T-cell (primary cell): Measurements from ENCODE around the gene ESRRB. TPM values are rescaled to one million over a fixed set of nuclear protein-coding genes. Genes with fewer than 3 reads are reported as not detected.
"Not testable (repeated sequence)": the region's sequence is repeated elsewhere in the genome, so short reads cannot be mapped to it uniquely, and the experiment has no call there.

ENCODE experiments used
- ATAC-seq, 4 experiments: fragments of 200-7000 bp in 3 of 4; fragments of 150-1000 bp in 1 of 4; cut with Tn5 transposase; replicated peaks in 1 of 4; 1 replicate in 3 of 4; 2 replicates in 1 of 4; pipeline ENCODE4 v1.10.0; 2021; ENCODE audit warnings: moderate library complexity in 3 of 4, mild to moderate bottlenecking in 2 of 4, moderate number of reproducible peaks in 1 of 4
- CTCF ChIA-PET, 2 donors: fragments of 300-600 bp; sonication (Branson Sonifier 250); formaldehyde crosslinking; loops; one replicate each; lab custom pipeline; 2022; ENCODE audit warnings: antibody characterized with exemption in 2 of 2; lab: Charles Lee
- POLR2A ChIA-PET, 2 donors: fragments of 300-600 bp; sonication (Branson Sonifier 250); formaldehyde crosslinking; loops; one replicate each; lab custom pipeline; 2022; ENCODE audit warnings: antibody characterized with exemption in 2 of 2; lab: Charles Lee
- DNase-seq, 35 experiments: peaks; one replicate each; pipeline versions ENCODE4 v3.0.0 to v3.0.0-alpha.2; 2013 to 2023
- H3K27ac ChIP-seq: one replicate; pipeline ENCODE4 v1.5.1; 2013; ENCODE audit warnings: low read length
- H3K27me3 ChIP-seq, 2 experiments: replicated peaks in 1 of 2; 1 replicate in 1 of 2; 2 replicates in 1 of 2; pipeline versions ENCODE4 v1.6.1 to v1.7.0; 2013; ENCODE audit warnings: low read length in 1 of 2, mixed read lengths in 1 of 2; ENCODE audit not compliant: control insufficient read depth in 2 of 2, insufficient read depth in 2 of 2; ENCODE audit errors: extremely low read depth in 1 of 2
- H3K36me3 ChIP-seq, 2 donors: 1 replicate in 1 of 2; 2 replicates in 1 of 2; pipeline versions ENCODE4 v1.6.1 to v1.7.0; 2013; ENCODE audit warnings: low read length in 1 of 2; ENCODE audit not compliant: control insufficient read depth in 2 of 2, insufficient read depth in 1 of 2; ENCODE audit errors: extremely low read depth in 1 of 2
- H3K4me1 ChIP-seq, 2 experiments: 1 replicate in 1 of 2; 2 replicates in 1 of 2; pipeline versions ENCODE4 v1.6.1 to v1.7.0; 2013; ENCODE audit warnings: low read length in 2 of 2, mixed read lengths in 1 of 2; ENCODE audit not compliant: insufficient read depth in 2 of 2, control insufficient read depth in 1 of 2; ENCODE audit errors: extremely low read depth in 1 of 2
- H3K4me3 ChIP-seq, 2 donors: 1 replicate in 1 of 2; 2 replicates in 1 of 2; pipeline versions ENCODE4 v1.5.1 to v1.7.0; 2013; ENCODE audit warnings: mild to moderate bottlenecking in 2 of 2, low read length in 1 of 2, moderate library complexity in 1 of 2; ENCODE audit not compliant: control insufficient read depth in 1 of 2; ENCODE audit errors: extremely low read depth in 1 of 2
- H3K9me3 ChIP-seq: 2 replicates; pipeline ENCODE4 v1.7.0; 2013
- H3K27ac Mint-ChIP-seq, 2 donors: one replicate each; pipeline ENCODE4 v1.8.0; 2020 to 2021; ENCODE audit warnings: mild to moderate bottlenecking in 2 of 2, mixed read lengths in 2 of 2
- H3K27me3 Mint-ChIP-seq, 2 donors: one replicate each; pipeline ENCODE4 v1.8.0; 2021 to 2022; ENCODE audit warnings: mixed read lengths in 2 of 2
- H3K36me3 Mint-ChIP-seq: one replicate; pipeline ENCODE4 v1.8.0; 2021; ENCODE audit warnings: mixed read lengths
- H3K4me1 Mint-ChIP-seq, 3 donors: one replicate each; pipeline ENCODE4 v1.8.0; 2020 to 2022; ENCODE audit warnings: mixed read lengths in 3 of 3, mild to moderate bottlenecking in 1 of 3
- H3K4me3 Mint-ChIP-seq, 3 donors: one replicate each; pipeline ENCODE4 v1.8.0; 2020 to 2022; ENCODE audit warnings: mild to moderate bottlenecking in 3 of 3, mixed read lengths in 3 of 3, moderate library complexity in 3 of 3
- H3K9me3 Mint-ChIP-seq, 3 donors: one replicate each; pipeline ENCODE4 v1.8.0; 2020 to 2022; ENCODE audit warnings: mixed read lengths in 3 of 3
- WGBS: methylation state at CpG from one replicate; pipeline ENCODE4 v1.1.5; 2013; ENCODE audit warnings: missing lambda C conversion rate; ENCODE audit not compliant: insufficient coverage; 5-methylcytosine and 5-hydroxymethylcytosine counted together
- total RNA-seq, 35 experiments: library from RNA in 6 of 35; stranded (reverse) in 6 of 35; fragments of 120-200 nt in 1 of 35; gene quantifications; one replicate each; pipeline versions ENCODE4 v1.2.1 to v1.2.4 and lab custom pipeline; 2013 to 2026

ESRRB gene
- total RNA-seq, 5 donors from 2014 or later (not counting 1 experiment from before 2014, with no cell fraction given), result 0.19 to 0.82 (median 0.29) TPM; not detected in 1

GRCh38 chr14:76516884-76517283, 140.9 kb downstream of the ESRRB start:
- Mint-ChIP-seq H3K27me3 (peaks cover 25 to 43% of the 10 kb centered on the region in 2 donors), H3K4me3 (no peak overlapping the region), H3K36me3 (no peaks in the 10 kb centered on the region), H3K9me3 (peaks cover 5 to 8% (median 7%) of the 10 kb centered on the region in 3 donors), H3K27ac (no peak overlapping the region), H3K4me1 (no peaks in the 10 kb centered on the region)
- Histone ChIP-seq H3K36me3 (no peaks in the 10 kb centered on the region), H3K27me3 (peaks cover 0 to 29% of the 10 kb centered on the region in 2 experiments), H3K27ac (no peak overlapping the region), H3K4me3 (no peak overlapping the region), H3K9me3 (no peaks in the 10 kb centered on the region), H3K4me1 (no peaks in the 10 kb centered on the region)
- no peak for DNase-seq
- ChIA-PET CTCF (interaction anchor here in 1 of 2 donors (0.5 kb wide), 1 partner anchor 69 kb away, joined by 5 read pairs; no protein-coding TSS in a partner anchor), POLR2A (no interaction called here)
- no peak for ATAC-seq
- 71% methylated on average over 1 of the region's 3 CpGs for WGBS

GRCh38 chr14:76518366-76518765, 142.4 kb downstream of the ESRRB start:
- no peak for ATAC-seq
- ChIA-PET CTCF (no interaction called here), POLR2A (no interaction called here)
- no peaks in the 10 kb centered on the region for H3K4me1 Mint-ChIP-seq
- Histone ChIP-seq H3K27me3 (peaks cover 0 to 27% of the 10 kb centered on the region in 2 experiments), H3K4me1 (no peaks in the 10 kb centered on the region), H3K36me3 (no peaks in the 10 kb centered on the region), H3K4me3 (no peak overlapping the region), H3K9me3 (no peaks in the 10 kb centered on the region), H3K27ac (no peak overlapping the region)
- no peak overlapping the region for H3K27ac Mint-ChIP-seq
- no CpG with 5 or more reads among the region's 4 CpGs for WGBS
- H3K36me3 Mint-ChIP-seq, result no peaks in the 10 kb centered on the region
- H3K27me3 Mint-ChIP-seq, result peaks cover 27 to 41% of the 10 kb centered on the region in 2 donors
- peaks cover 5 to 14% (median 10%) of the 10 kb centered on the region in 3 donors for H3K9me3 Mint-ChIP-seq
- H3K4me3 Mint-ChIP-seq, result no peak overlapping the region
- no peak for DNase-seq

- no peaks in the 10 kb centered on the region for H3K9me3 ChIP-seq
- ChIA-PET CTCF (no interaction called here), POLR2A (no interaction called here)
- Mint-ChIP-seq H3K27me3 (peaks cover 37 to 39% of the 10 kb centered on the region in 2 donors), H3K9me3 (peaks cover 5 to 14% (median 14%) of the 10 kb centered on the region in 3 donors), H3K36me3 (no peaks in the 10 kb centered on the region), H3K27ac (no peak overlapping the region), H3K4me1 (no peaks in the 10 kb centered on the region), H3K4me3 (no peak overlapping the region)
- no peak overlapping the region for H3K27ac ChIP-seq
- DNase-seq (no peak), ATAC-seq (no peak)
- no peak overlapping the region for H3K4me3 ChIP-seq
- H3K36me3 ChIP-seq, result no peaks in the 10 kb centered on the region
- WGBS, result 65% methylated on average over 2 of the region's 3 CpGs
- H3K4me1 ChIP-seq, result no peaks in the 10 kb centered on the region
- peaks cover 0 to 6% of the 10 kb centered on the region in 2 experiments for H3K27me3 ChIP-seq
These were observed 149.3 kb downstream of the ESRRB start for GRCh38 chr14:76525106-76525821.

- no peak overlapping the region for H3K27ac ChIP-seq
- ATAC-seq, result no peak
- Mint-ChIP-seq H3K9me3 (no peaks in the 10 kb centered on the region), H3K27me3 (peaks cover 18 to 24% of the 10 kb centered on the region in 2 donors), H3K36me3 (no peaks in the 10 kb centered on the region), H3K4me1 (no peaks in the 10 kb centered on the region), H3K4me3 (no peak overlapping the region), H3K27ac (no peak overlapping the region)
- peaks cover 0 to 7% of the 10 kb centered on the region in 2 experiments for H3K27me3 ChIP-seq
- POLR2A ChIA-PET, result no interaction called here
- H3K9me3 ChIP-seq, result no peaks in the 10 kb centered on the region
- CTCF ChIA-PET, result no interaction called here
- no peak overlapping the region for H3K4me3 ChIP-seq
- no peaks in the 10 kb centered on the region for H3K4me1 ChIP-seq
- WGBS, result 61% methylated on average over 3 of the region's 3 CpGs
- DNase-seq, result no peak
- no peaks in the 10 kb centered on the region for H3K36me3 ChIP-seq
These were observed 155.1 kb downstream of the ESRRB start for GRCh38 chr14:76531085-76531484.

- Mint-ChIP-seq H3K9me3 (no peaks in the 10 kb centered on the region), H3K4me1 (no peaks in the 10 kb centered on the region), H3K27ac (no peak overlapping the region), H3K36me3 (no peaks in the 10 kb centered on the region), H3K27me3 (peaks cover 16 to 24% of the 10 kb centered on the region in 2 donors), H3K4me3 (no peak overlapping the region)
- POLR2A ChIA-PET, result no interaction called here
- WGBS, result 89% methylated on average over 12 of the region's 15 CpGs
- ATAC-seq (no peak), DNase-seq (no peak)
- no peaks in the 10 kb centered on the region for H3K36me3 ChIP-seq
- H3K9me3 ChIP-seq, result no peaks in the 10 kb centered on the region
- no peaks in the 10 kb centered on the region for H3K4me1 ChIP-seq
- H3K27me3 ChIP-seq, result peaks cover 0 to 7% of the 10 kb centered on the region in 2 experiments
- H3K4me3 ChIP-seq, result no peak overlapping the region
- CTCF ChIA-PET, result no interaction called here
- no peak overlapping the region for H3K27ac ChIP-seq
These were observed 155.9 kb downstream of the ESRRB start for GRCh38 chr14:76531821-76532318.

- 95% methylated on average over 18 of the region's 25 CpGs for WGBS
- ATAC-seq, H3K9me3 Mint-ChIP-seq, CTCF ChIA-PET, H3K36me3 Mint-ChIP-seq, H3K36me3 ChIP-seq, H3K4me1 ChIP-seq, H3K27ac ChIP-seq, H3K4me1 Mint-ChIP-seq, H3K4me3 Mint-ChIP-seq, DNase-seq, H3K4me3 ChIP-seq, H3K27me3 ChIP-seq, H3K9me3 ChIP-seq, H3K27ac Mint-ChIP-seq, POLR2A ChIA-PET: not testable (repeated sequence)
- peaks cover 16 to 23% of the 10 kb centered on the region in 2 donors for H3K27me3 Mint-ChIP-seq
These were observed 160.7 kb downstream of the ESRRB start for GRCh38 chr14:76536636-76537035.
